GM12874 (cell line): ENCODE results near the gene MAP3K10.

Source experiments
- CTCF ChIP-seq: IDR thresholded peaks from 2 replicates; pipeline ENCODE4 v1.5.1; 2011; ENCODE audit warnings: low read depth, mild to moderate bottlenecking, control low read depth, low read length, moderate library complexity; ENCODE audit not compliant: insufficient read depth

Gene MAP3K10

GRCh38 chr19:40205760-40206159 is 14.5 kb downstream of the MAP3K10 start:
- TF ChIP-seq CTCF, result no peak

- no peak for TF ChIP-seq CTCF
These were observed 17.4 kb downstream of the MAP3K10 start for GRCh38 chr19:40208602-40209001.

GRCh38 chr19:40210889-40211288 is 19.7 kb downstream of the MAP3K10 start:
- no peak for TF ChIP-seq CTCF

GRCh38 chr19:40213251-40213829 is 22.1 kb downstream of the MAP3K10 start:
- TF ChIP-seq CTCF, result no peak

- TF ChIP-seq CTCF, result no peak
These were observed 22.8 kb downstream of the MAP3K10 start for GRCh38 chr19:40213882-40214570.

GRCh38 chr19:40214936-40215335 is 23.7 kb downstream of the MAP3K10 start:
- TF ChIP-seq CTCF, result no peak

GRCh38 chr19:40216013-40216776 is 25.0 kb downstream of the MAP3K10 start:
- no peak for TF ChIP-seq CTCF
